HG02840 (cell line): ENCODE data around the gene VSNL1.

Source experiments
- ATAC-seq: cut with Tn5 transposase; IDR thresholded peaks from one replicate; pipeline ENCODE4 v1.9.1; 2021; ENCODE audit warnings: mild to moderate bottlenecking, moderate library complexity, moderate number of reproducible peaks; ENCODE audit not compliant: unreplicated experiment, low FRiP score

Gene VSNL1

GRCh38 chr2:17579605-17580318 lies 39.3 kb downstream of the VSNL1 start:
- no peak for ATAC-seq

GRCh38 chr2:17580319-17580715 lies 39.8 kb downstream of the VSNL1 start:
- no peak for ATAC-seq

GRCh38 chr2:17581831-17582230 lies 41.3 kb downstream of the VSNL1 start:
- no peak for ATAC-seq

- ATAC-seq: no peak
Observed at GRCh38 chr2:17583166-17583565, 42.7 kb downstream of the VSNL1 start.

GRCh38 chr2:17583646-17584045 lies 43.1 kb downstream of the VSNL1 start:
- ATAC-seq: no peak

GRCh38 chr2:17584689-17585088 lies 44.2 kb downstream of the VSNL1 start:
- ATAC-seq: no peak

- ATAC-seq: no peak
Observed at GRCh38 chr2:17587469-17587868, 47.0 kb downstream of the VSNL1 start.

GRCh38 chr2:17588031-17588430 lies 47.5 kb downstream of the VSNL1 start:
- no peak for ATAC-seq

- ATAC-seq: no peak
Observed at GRCh38 chr2:17589406-17590035, 49.0 kb downstream of the VSNL1 start.

GRCh38 chr2:17590342-17590911 lies 49.9 kb downstream of the VSNL1 start:
- no peak for ATAC-seq

GRCh38 chr2:17591846-17592245 lies 51.4 kb downstream of the VSNL1 start:
- no peak for ATAC-seq

- ATAC-seq: no peak
Observed at GRCh38 chr2:17592731-17593409, 52.4 kb downstream of the VSNL1 start.

GRCh38 chr2:17593445-17593840 lies 52.9 kb downstream of the VSNL1 start:
- no peak for ATAC-seq

- ATAC-seq: no peak
Observed at GRCh38 chr2:17593841-17594491, 53.5 kb downstream of the VSNL1 start.

- no peak for ATAC-seq
Observed at GRCh38 chr2:17594533-17595401, 54.3 kb downstream of the VSNL1 start.

GRCh38 chr2:17599617-17600016 lies 59.1 kb downstream of the VSNL1 start:
- no peak for ATAC-seq

GRCh38 chr2:17600556-17601204 lies 60.2 kb downstream of the VSNL1 start:
- no peak for ATAC-seq

GRCh38 chr2:17604050-17604449 lies 63.6 kb downstream of the VSNL1 start:
- no peak for ATAC-seq

- ATAC-seq: no peak
Observed at GRCh38 chr2:17605696-17606095, 65.2 kb downstream of the VSNL1 start.
